H9 (cell line): Measurements from ENCODE around the gene LPCAT1. TPM values are rescaled to one million over a fixed set of nuclear protein-coding genes. Genes with fewer than 3 reads are reported as not detected.

Experiments used
- DNase-seq: peaks from one replicate; pipeline ENCODE4 v3.0.0-alpha.2; 2017
- H2AFZ ChIP-seq: one replicate; pipeline ENCODE4 v1.6.1; 2013; ENCODE audit warnings: mild to moderate bottlenecking, low read length, control low read depth, moderate library complexity
- H2AK5ac ChIP-seq: 2 replicates; pipeline ENCODE4 v1.6.1; 2013; ENCODE audit warnings: low read length, control low read depth, mixed read lengths; ENCODE audit not compliant: insufficient read length
- H2BK120ac ChIP-seq: one replicate; pipeline ENCODE4 v1.6.1; 2013; ENCODE audit warnings: low read depth, mild to moderate bottlenecking, low read length, control low read depth, inconsistent platforms; ENCODE audit not compliant: poor library complexity, severe bottlenecking
- H2BK12ac ChIP-seq: 2 replicates; pipeline ENCODE4 v1.6.1; 2013; ENCODE audit warnings: low read length, control low read depth, mixed read lengths, low read depth; ENCODE audit not compliant: insufficient read length
- H2BK15ac ChIP-seq: 2 replicates; pipeline ENCODE4 v1.6.1; 2013; ENCODE audit warnings: low read depth, low read length, control low read depth
- H2BK20ac ChIP-seq: one replicate; pipeline ENCODE4 v1.6.1; 2013; ENCODE audit warnings: low read depth, mild to moderate bottlenecking, low read length, control low read depth, inconsistent platforms; ENCODE audit not compliant: poor library complexity, severe bottlenecking
- H2BK5ac ChIP-seq: 2 replicates; pipeline ENCODE4 v1.6.1; 2013; ENCODE audit warnings: low read length, control low read depth, mixed read lengths; ENCODE audit not compliant: insufficient read length
- H3K14ac ChIP-seq: 2 replicates; pipeline ENCODE4 v1.6.1; 2013; ENCODE audit warnings: low read length, control low read depth; ENCODE audit not compliant: insufficient read depth
- H3K18ac ChIP-seq: 2 replicates; pipeline ENCODE4 v1.6.1; 2013; ENCODE audit warnings: low read depth, mild to moderate bottlenecking, mixed read lengths, low read length, control low read depth; ENCODE audit not compliant: insufficient read length
- H3K23ac ChIP-seq: 2 replicates; pipeline ENCODE4 v1.6.1; 2013; ENCODE audit warnings: low read length, control low read depth, mixed read lengths, low read depth; ENCODE audit not compliant: insufficient read length
- H3K23me2 ChIP-seq: 2 replicates; pipeline ENCODE4 v1.6.1; 2013; ENCODE audit warnings: low read depth, mild to moderate bottlenecking, mixed read lengths, low read length, control low read depth; ENCODE audit not compliant: insufficient read length, poor library complexity, severe bottlenecking
- H3K27ac ChIP-seq: 2 replicates; pipeline ENCODE4 v1.5.1; 2013; ENCODE audit warnings: low read length, control low read depth, mixed read lengths, low read depth; ENCODE audit not compliant: insufficient read length
- H3K27me3 ChIP-seq: 2 replicates; pipeline ENCODE4 v1.6.1; 2013; ENCODE audit warnings: low read length, control low read depth, inconsistent platforms; ENCODE audit not compliant: insufficient read depth
- H3K4ac ChIP-seq: 2 replicates; pipeline ENCODE4 v1.6.1; 2013; ENCODE audit warnings: low read depth, mild to moderate bottlenecking, control low read depth, inconsistent platforms, low read length, moderate library complexity
- H3K4me1 ChIP-seq: 2 replicates; pipeline ENCODE4 v1.6.1; 2013; ENCODE audit warnings: low read length, control low read depth, inconsistent platforms; ENCODE audit not compliant: insufficient read depth
- H3K4me2 ChIP-seq: 2 replicates; pipeline ENCODE4 v1.6.1; 2013; ENCODE audit warnings: low read length, control low read depth, mixed read lengths; ENCODE audit not compliant: insufficient read length, insufficient read depth
- H3K56ac ChIP-seq: 2 replicates; pipeline ENCODE4 v1.6.1; 2013; ENCODE audit warnings: low read depth, mild to moderate bottlenecking, mixed read lengths, low read length, control low read depth; ENCODE audit not compliant: insufficient read length
- H3K79me1 ChIP-seq: 2 replicates; pipeline ENCODE4 v1.6.1; 2013; ENCODE audit warnings: low read depth, mild to moderate bottlenecking, moderate library complexity, low read length, control low read depth, inconsistent platforms; ENCODE audit not compliant: insufficient read depth, poor library complexity, severe bottlenecking
- H3K79me2 ChIP-seq: 2 replicates; pipeline ENCODE4 v1.6.1; 2013; ENCODE audit warnings: low read length, control low read depth, inconsistent platforms; ENCODE audit not compliant: insufficient read depth
- H3K9ac ChIP-seq: 2 replicates; pipeline ENCODE4 v1.6.1; 2013; ENCODE audit warnings: low read length, control low read depth, mixed read lengths; ENCODE audit not compliant: insufficient read length; ENCODE audit errors: extremely low read depth
- H3K9me3 ChIP-seq: one replicate; pipeline ENCODE4 v1.6.1; 2013; ENCODE audit warnings: low read depth, low read length, inconsistent platforms; ENCODE audit not compliant: control insufficient read depth
- H3T11ph ChIP-seq: one replicate; pipeline ENCODE4 v1.6.1; 2013; ENCODE audit warnings: mild to moderate bottlenecking, low read length, control low read depth, inconsistent platforms
- H4K20me1 ChIP-seq: one replicate; pipeline ENCODE4 v1.6.1; 2013; ENCODE audit not compliant: control insufficient read depth, insufficient read length, insufficient read depth
- H4K5ac ChIP-seq: 2 replicates; pipeline ENCODE4 v1.6.1; 2013; ENCODE audit warnings: low read depth, mild to moderate bottlenecking, mixed read lengths, low read length, control low read depth; ENCODE audit not compliant: insufficient read length
- H4K8ac ChIP-seq: replicated peaks from 2 replicates; pipeline ENCODE4 v1.6.1; 2013; ENCODE audit warnings: low read length, control low read depth, mixed read lengths, low read depth; ENCODE audit not compliant: insufficient read length
- H4K91ac ChIP-seq: 2 replicates; pipeline ENCODE4 v1.6.1; 2013; ENCODE audit warnings: low read depth, mild to moderate bottlenecking, moderate library complexity, mixed read lengths, low read length, control low read depth; ENCODE audit not compliant: insufficient read length
- H3K27ac Mint-ChIP-seq, 3 experiments: 2 replicates in 2 of 3; 3 replicates in 1 of 3; pipeline ENCODE4 v1.8.0; 2020 to 2021; ENCODE audit warnings: mixed read lengths in 3 of 3, mild to moderate bottlenecking in 1 of 3, moderate library complexity in 1 of 3
- H3K27me3 Mint-ChIP-seq: 2 replicates; pipeline ENCODE4 v1.8.0; 2021; ENCODE audit warnings: low read depth, mild to moderate bottlenecking, moderate library complexity, mixed read lengths
- H3K36me3 Mint-ChIP-seq, 3 experiments: 2 replicates in 2 of 3; 3 replicates in 1 of 3; pipeline ENCODE4 v1.8.0; 2020 to 2021; ENCODE audit warnings: low read depth in 3 of 3, mixed read lengths in 3 of 3; ENCODE audit not compliant: insufficient read depth in 1 of 3
- H3K4me1 Mint-ChIP-seq, 2 experiments: 2 replicates each; pipeline ENCODE4 v1.8.0; 2020; ENCODE audit warnings: mixed read lengths in 2 of 2
- H3K4me3 Mint-ChIP-seq, 2 experiments: 2 replicates in 1 of 2; 3 replicates in 1 of 2; pipeline ENCODE4 v1.8.0; 2020 to 2021; ENCODE audit warnings: mild to moderate bottlenecking in 2 of 2, mixed read lengths in 2 of 2, moderate library complexity in 1 of 2
- H3K9me3 Mint-ChIP-seq, 2 experiments: 2 replicates in 1 of 2; 3 replicates in 1 of 2; pipeline ENCODE4 v1.8.0; 2020; ENCODE audit warnings: mild to moderate bottlenecking in 2 of 2, mixed read lengths in 2 of 2, moderate library complexity in 1 of 2
- CTCF ChIP-seq: fragments of 200-600 bp; sonication (generic); conservative IDR thresholded peaks from 3 replicates; pipeline ENCODE4 v1.8.0; 2021; ENCODE audit warnings: antibody characterized with exemption, mild to moderate bottlenecking
- WGBS: extraction: QIAGEN DNeasy Blood & Tissue Kit; methylation state at CpG from one replicate; pipeline ENCODE4 v1.1.7; 2013; ENCODE audit warnings: missing lambda C conversion rate, low lambda C conversion rate, mixed read lengths; ENCODE audit not compliant: insufficient read length; ENCODE audit errors: extremely low coverage; 5-methylcytosine and 5-hydroxymethylcytosine counted together
- microRNA-seq: library from miRNA; unstranded; fragments of <30 nt; microRNA quantifications from one replicate; pipeline ENCODE4, GENCODE V29; 2020; ENCODE audit warnings: borderline microRNAs expressed
- total RNA-seq: library from RNA; stranded (reverse); gene quantifications from 2 replicates; pipeline ENCODE4 v1.2.1, GENCODE V29; 2021

LPCAT1 gene
- total RNA-seq, 1 experiment from 2014 or later = 231 TPM

- Histone ChIP-seq H3K23ac (no peak overlapping the region), H2BK20ac (no peak overlapping the region), H3T11ph (no peak overlapping the region), H3K9me3 (no peaks in the 10 kb centered on the region), H3K9ac (no peak overlapping the region), H2AK5ac (no peak overlapping the region), H4K20me1 (no peaks in the 10 kb centered on the region), H3K79me2 (no peaks in the 10 kb centered on the region), H3K27ac (no peak overlapping the region), H3K14ac (no peak overlapping the region), H4K8ac (no peak overlapping the region), H4K5ac (no peak overlapping the region), H2BK12ac (no peak overlapping the region), H3K56ac (no peak overlapping the region), H2BK120ac (no peak overlapping the region), H2AFZ (no peak overlapping the region), H4K91ac (no peak overlapping the region), H3K4me1 (peaks cover 3% of the 10 kb centered on the region; the same call in 1 of the 2 replicates), H3K27me3 (no peaks in the 10 kb centered on the region), H2BK5ac (no peak overlapping the region), H3K4ac (no peak overlapping the region), H3K18ac (no peak overlapping the region), H3K23me2 (peaks cover 4% of the 10 kb centered on the region), H2BK15ac (no peak overlapping the region), H3K79me1 (no peaks in the 10 kb centered on the region), H3K4me2 (no peak overlapping the region)
- peaks cover 17 to 27% of the 10 kb centered on the region in 2 experiments for H3K4me1 Mint-ChIP-seq
- DNase-seq = no peak
- no peaks in the 10 kb centered on the region; a peak in 1 of 7 replicates for H3K36me3 Mint-ChIP-seq
- H3K27ac Mint-ChIP-seq = no peak overlapping the region
- WGBS = no CpG with 5 or more reads among the region's 16 CpGs
- H3K9me3 Mint-ChIP-seq = no peaks in the 10 kb centered on the region; a peak in 1 of 5 replicates
- H3K27me3 Mint-ChIP-seq = peaks cover 5% of the 10 kb centered on the region
- no peak for TF ChIP-seq CTCF
- H3K4me3 Mint-ChIP-seq = no peak overlapping the region
Observed at GRCh38 chr5:1412163-1412562, 111.6 kb downstream of the LPCAT1 start.

Small RNAs within 50 kb of the gene (microRNA-seq; reads per million reads assigned to microRNA genes)
- not detected for gene MIR6075

Other genes with a start within 250 kb of the LPCAT1 start
- gene TERT, start 228.9 kb downstream of the LPCAT1 start, total RNA-seq = 13.3 and 15.5 TPM in 2 replicates
- 104 and 108 TPM in 2 replicates for gene CLPTM1L, start 178.9 kb downstream of the LPCAT1 start, total RNA-seq
- gene SLC6A3, start 78.5 kb downstream of the LPCAT1 start, total RNA-seq = 0.50 and 0.61 TPM in 2 replicates